ENCODE measurements around the gene GAS2.

The GAS2 gene

DNA sequence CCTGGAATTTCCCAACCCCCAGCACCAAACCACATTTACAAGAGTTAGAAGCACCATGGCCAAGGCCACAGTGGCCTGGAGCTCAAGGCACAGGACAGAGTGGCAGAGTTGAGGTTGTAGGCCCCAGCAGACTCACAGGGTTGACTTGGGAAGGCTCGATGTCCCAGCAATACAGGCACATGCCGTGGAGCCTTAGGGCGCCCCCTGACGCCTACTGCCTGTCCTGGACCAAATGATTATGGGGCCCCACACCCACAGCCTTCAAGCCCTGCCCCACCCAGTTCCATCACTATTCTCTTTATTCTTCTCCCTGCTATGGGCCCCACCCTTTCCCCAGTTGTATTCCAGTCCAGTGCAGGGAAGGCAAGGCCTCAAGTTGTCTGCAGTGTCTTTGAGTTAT, 193.8 kb downstream of the GAS2 start, which contains the start of gene CCDC179:
CCDC179 (minus strand) TSS at position 234 of the 400 bp plus-strand sequence; CDS start at position 181, 53 bp downstream.
- DNase-seq (ENCODE audit: low spot score), result no peak
- FAIRE-seq, result no peak

Data from urothelium cell line (cell line).